Medulla oblongata (tissue), 1 donor: ENCODE results near the gene CLCNKB.

ENCODE experiments used
- DNase-seq: peaks from one replicate; pipeline ENCODE4 v3.0.0-alpha.2; 2015; ENCODE audit errors: extremely low spot score

Gene CLCNKB

GRCh38 chr1:16095447-16095846 is 51.9 kb downstream of the CLCNKB start:
- DNase-seq: no peak

- no peak for DNase-seq
Observed at GRCh38 chr1:16099412-16099811, 55.8 kb downstream of the CLCNKB start.

GRCh38 chr1:16101623-16102022 is 58.0 kb downstream of the CLCNKB start:
- DNase-seq: no peak
